ENCODE measurements around the gene AFMID. TPM values are rescaled to one million over a fixed set of nuclear protein-coding genes. Genes with fewer than 3 reads are reported as not detected.

AFMID gene
- total RNA-seq, 1 experiment from 2014 or later, result 59.3 TPM

GRCh38 chr17:78230996-78231935 lies 44.1 kb downstream of the AFMID start, which contains the start of gene TMEM235:
Gene TMEM235, plus strand, starts transcription at chr17:78231631. Its CDS starts 393 bp downstream, at chr17:78232024.
- Histone ChIP-seq H3K4me1 (ENCODE audit: control insufficient read depth, insufficient read depth, low read length) (no peaks in the 10 kb centered on the region), H3K27ac (ENCODE audit: low read length) (no peak within 1 kb of the TSS), H3K4me3 (ENCODE audit: low read depth in 2 of 2, low read length in 2 of 2) (no peak within 1 kb of the TSS), H3K27me3 (ENCODE audit: control insufficient read depth, insufficient read depth, low read length) (no peaks in the 10 kb centered on the region), H3K36me3 (ENCODE audit: control insufficient read depth, insufficient read depth, low read length) (no peaks in the 10 kb centered on the region), H3K9me3 (ENCODE audit: control insufficient read depth, insufficient read depth, low read depth, low read length) (no peaks in the 10 kb centered on the region)
- DNase-seq (ENCODE audit: low read depth, low spot score) (no peak), ATAC-seq (peak; percentile 42; the same call in 1 of the 2 replicates)
- CTCF ChIA-PET, result no interaction called here
- TF ChIP-seq REST (IDR thresholded peaks at IDR 0.05; ENCODE audit: insufficient read depth in 1 of 2, low read depth in 2 of 2, low read length in 1 of 2) (no peak), CTCF (IDR thresholded peaks at IDR 0.05) (no peak), SIN3A (IDR thresholded peaks at IDR 0.05; ENCODE audit: borderline replicate concordance, insufficient read depth, low read depth, low read length) (no peak), TCF7L2 (IDR thresholded peaks at IDR 0.05; ENCODE audit: low read depth, low read length) (no peak), POLR2AphosphoS5 (IDR thresholded peaks at IDR 0.05; ENCODE audit: low read depth, low read length) (no peak)
- intact Hi-C loops (cut with micrococcal nuclease; ENCODE audit: unreplicated experiment) (no loop called here), in situ Hi-C loops (cut with HindIII; ENCODE audit: low pct_unique_long_range_greater_than_20kb, low sequenced_read_pairs) (no loop called here)
- POLR2A ChIA-PET, result no interaction called here
- BruUV-seq (replicated peaks), result no TSS peak

- CTCF ChIA-PET, result no interaction called here
- no peak for DNase-seq (ENCODE audit: low read depth, low spot score)
- no peak for ATAC-seq
- TF ChIP-seq CTCF (IDR thresholded peaks at IDR 0.05) (no peak), TCF7L2 (IDR thresholded peaks at IDR 0.05; ENCODE audit: low read depth, low read length) (no peak), POLR2AphosphoS5 (IDR thresholded peaks at IDR 0.05; ENCODE audit: low read depth, low read length) (no peak), SIN3A (IDR thresholded peaks at IDR 0.05; ENCODE audit: borderline replicate concordance, insufficient read depth, low read depth, low read length) (no peak), REST (IDR thresholded peaks at IDR 0.05; ENCODE audit: insufficient read depth in 1 of 2, low read depth in 2 of 2, low read length in 1 of 2) (no peak)
- Histone ChIP-seq H3K4me3 (ENCODE audit: low read depth in 2 of 2, low read length in 2 of 2) (no peak overlapping the region), H3K27me3 (ENCODE audit: control insufficient read depth, insufficient read depth, low read length) (no peaks in the 10 kb centered on the region), H3K36me3 (ENCODE audit: control insufficient read depth, insufficient read depth, low read length) (no peaks in the 10 kb centered on the region), H3K9me3 (ENCODE audit: control insufficient read depth, insufficient read depth, low read depth, low read length) (no peaks in the 10 kb centered on the region), H3K27ac (ENCODE audit: low read length) (no peak overlapping the region), H3K4me1 (ENCODE audit: control insufficient read depth, insufficient read depth, low read length) (no peaks in the 10 kb centered on the region)
- intact Hi-C loops (cut with micrococcal nuclease; ENCODE audit: unreplicated experiment), result no loop called here
- in situ Hi-C loops (cut with HindIII; ENCODE audit: low pct_unique_long_range_greater_than_20kb, low sequenced_read_pairs), result no loop called here
- POLR2A ChIA-PET, result no interaction called here
- BruUV-seq (replicated peaks), result no TSS peak
Measured at GRCh38 chr17:78231991-78232858, 45.1 kb downstream of the AFMID start.
